NCI-H1436 (cell line): ENCODE results near the gene ST13.
"Not testable (repeated sequence)": the region's sequence is repeated elsewhere in the genome, so short reads cannot be mapped to it uniquely, and the experiment has no call there.

Source experiments
- DNase-seq: peaks from one replicate; lab custom pipeline; 2025; lab: John Stamatoyannopoulos, UW

ST13 gene

GRCh38 chr22:40856513-40857308 lies at the start of gene ST13, which contains the start of gene XPNPEP3:
Gene ST13, minus strand, starts transcription at chr22:40856639. Its CDS starts 99 bp downstream, at chr22:40856540.
Gene XPNPEP3, plus strand, starts transcription at chr22:40857148. Its CDS starts 34 bp downstream, at chr22:40857182.
- peak; percentile 94 for DNase-seq

- no peak for DNase-seq
Measured at GRCh38 chr22:40904101-40904500, 47.7 kb upstream of the ST13 start.

- DNase-seq, result peak; percentile 31
Measured at GRCh38 chr22:40898850-40899357, 42.5 kb upstream of the ST13 start.

- DNase-seq, result no peak
Measured at GRCh38 chr22:40894417-40894816, 38.0 kb upstream of the ST13 start.

- no peak for DNase-seq
Measured at GRCh38 chr22:40890881-40891280, 34.4 kb upstream of the ST13 start.

GRCh38 chr22:40889116-40889515 lies 32.7 kb upstream of the ST13 start:
- no peak for DNase-seq

- DNase-seq, result no peak
Measured at GRCh38 chr22:40878922-40879321, 22.5 kb upstream of the ST13 start.

- DNase-seq, result no peak
Measured at GRCh38 chr22:40877488-40877887, 21.0 kb upstream of the ST13 start.

- DNase-seq, result no peak
Measured at GRCh38 chr22:40876907-40877306, 20.5 kb upstream of the ST13 start.

- DNase-seq, result no peak
Measured at GRCh38 chr22:40875111-40875510, 18.7 kb upstream of the ST13 start.

- no peak for DNase-seq
Measured at GRCh38 chr22:40874016-40874415, 17.6 kb upstream of the ST13 start.

- DNase-seq, result not testable (repeated sequence)
Measured at GRCh38 chr22:40868379-40868778, 11.9 kb upstream of the ST13 start.

- no peak for DNase-seq
Measured at GRCh38 chr22:40867109-40867508, 10.7 kb upstream of the ST13 start.

GRCh38 chr22:40862537-40862936 lies 6.1 kb upstream of the ST13 start:
- no peak for DNase-seq

GRCh38 chr22:40862013-40862412 lies 5.6 kb upstream of the ST13 start, which contains the start of gene DNAJB7:
Gene DNAJB7, minus strand, starts transcription at chr22:40862113. Its CDS starts 119 bp downstream, at chr22:40861994.
- DNase-seq, result no peak

GRCh38 chr22:40857309-40857855 lies 943 bp upstream of the ST13 start:
- no peak for DNase-seq

- DNase-seq, result peak; percentile 10
Measured at GRCh38 chr22:40855979-40856512, 393 bp downstream of the ST13 start.

- DNase-seq, result peak; percentile 58
Measured at GRCh38 chr22:40855071-40855978, 1.1 kb downstream of the ST13 start.

GRCh38 chr22:40853961-40854360 lies 2.5 kb downstream of the ST13 start:
- no peak for DNase-seq

GRCh38 chr22:40853333-40853732 lies 3.1 kb downstream of the ST13 start:
- no peak for DNase-seq

GRCh38 chr22:40845816-40846215 lies 10.6 kb downstream of the ST13 start:
- DNase-seq, result not testable (repeated sequence)

- no peak for DNase-seq
Measured at GRCh38 chr22:40844951-40845350, 11.5 kb downstream of the ST13 start.
